Stimulated activated naive B cell treated with anti-CD40 and anti-IgM and Interleukin-4, amounts not matched to agents 10 μg/mL and 1 μg/mL and 100 μg/mL, for 72 hours (primary cell): Measurements from ENCODE around the gene SDCCAG8.

Source experiments
- ATAC-seq, 2 donors: fragments of 150-1000 bp; cut with Tn5 transposase; replicated peaks; 2 replicates each; pipeline ENCODE4 v1.10.0; 2021; ENCODE audit warnings: moderate library complexity in 1 of 2
- DNase-seq: peaks from one replicate; pipeline ENCODE4 v3.0.0; 2021
- H3K27ac Mint-ChIP-seq: one replicate; pipeline ENCODE4 v1.8.0; 2022; ENCODE audit warnings: mild to moderate bottlenecking, mixed read lengths
- H3K27me3 Mint-ChIP-seq, 2 donors: one replicate each; pipeline ENCODE4 v1.8.0; 2022; ENCODE audit warnings: mixed read lengths in 2 of 2
- H3K36me3 Mint-ChIP-seq, 2 donors: one replicate each; pipeline ENCODE4 v1.8.0; 2022; ENCODE audit warnings: mixed read lengths in 2 of 2, mild to moderate bottlenecking in 1 of 2
- H3K4me1 Mint-ChIP-seq, 2 donors: one replicate each; pipeline ENCODE4 v1.8.0; 2022; ENCODE audit warnings: mixed read lengths in 2 of 2, mild to moderate bottlenecking in 1 of 2
- H3K4me3 Mint-ChIP-seq, 2 donors: one replicate each; pipeline ENCODE4 v1.8.0; 2022; ENCODE audit warnings: mild to moderate bottlenecking in 2 of 2, mixed read lengths in 2 of 2, moderate library complexity in 1 of 2
- H3K9me3 Mint-ChIP-seq, 2 donors: one replicate each; pipeline ENCODE4 v1.8.0; 2022; ENCODE audit warnings: mixed read lengths in 2 of 2, mild to moderate bottlenecking in 1 of 2

The SDCCAG8 gene

DNA sequence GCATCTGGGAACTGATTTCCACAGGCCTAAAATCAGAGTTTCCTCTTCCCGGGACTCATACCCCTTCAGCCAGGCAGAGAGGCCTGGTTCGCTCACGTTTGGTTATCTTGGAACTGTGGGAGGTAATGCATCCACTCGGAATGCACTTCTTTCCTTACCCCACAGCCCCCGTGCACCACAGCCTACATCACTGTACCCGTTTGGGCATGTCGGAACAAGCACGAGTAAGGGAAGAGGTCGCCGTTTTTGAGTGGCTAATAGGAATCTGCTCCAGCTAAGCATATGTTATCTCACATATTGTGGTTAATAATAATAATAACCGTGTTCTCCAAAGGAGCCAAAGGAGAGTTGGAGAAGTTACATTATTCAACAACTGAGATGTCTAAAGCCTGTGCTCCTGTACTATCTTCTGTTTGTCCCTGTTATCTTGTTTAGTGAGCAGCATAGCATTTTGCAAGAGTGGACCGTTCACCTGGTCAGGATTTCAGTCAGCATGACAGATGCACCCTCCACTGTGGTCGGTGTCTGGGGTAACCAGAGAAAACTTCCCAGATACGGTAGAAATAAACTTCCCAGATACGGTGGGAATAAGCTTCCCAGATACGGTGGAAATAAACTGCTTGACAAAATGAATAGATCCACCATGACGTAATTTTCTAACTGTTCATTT, 198.6 kb downstream of the SDCCAG8 start:
- ATAC-seq (no peak), DNase-seq (no peak)
- Mint-ChIP-seq H3K36me3 (peaks cover 23 to 48% of the 10 kb centered on the region in 2 donors), H3K27ac (no peak overlapping the region), H3K9me3 (no peaks in the 10 kb centered on the region), H3K4me3 (no peak overlapping the region), H3K27me3 (no peaks in the 10 kb centered on the region), H3K4me1 (peaks cover 15 to 21% of the 10 kb centered on the region in 2 donors)

DNA sequence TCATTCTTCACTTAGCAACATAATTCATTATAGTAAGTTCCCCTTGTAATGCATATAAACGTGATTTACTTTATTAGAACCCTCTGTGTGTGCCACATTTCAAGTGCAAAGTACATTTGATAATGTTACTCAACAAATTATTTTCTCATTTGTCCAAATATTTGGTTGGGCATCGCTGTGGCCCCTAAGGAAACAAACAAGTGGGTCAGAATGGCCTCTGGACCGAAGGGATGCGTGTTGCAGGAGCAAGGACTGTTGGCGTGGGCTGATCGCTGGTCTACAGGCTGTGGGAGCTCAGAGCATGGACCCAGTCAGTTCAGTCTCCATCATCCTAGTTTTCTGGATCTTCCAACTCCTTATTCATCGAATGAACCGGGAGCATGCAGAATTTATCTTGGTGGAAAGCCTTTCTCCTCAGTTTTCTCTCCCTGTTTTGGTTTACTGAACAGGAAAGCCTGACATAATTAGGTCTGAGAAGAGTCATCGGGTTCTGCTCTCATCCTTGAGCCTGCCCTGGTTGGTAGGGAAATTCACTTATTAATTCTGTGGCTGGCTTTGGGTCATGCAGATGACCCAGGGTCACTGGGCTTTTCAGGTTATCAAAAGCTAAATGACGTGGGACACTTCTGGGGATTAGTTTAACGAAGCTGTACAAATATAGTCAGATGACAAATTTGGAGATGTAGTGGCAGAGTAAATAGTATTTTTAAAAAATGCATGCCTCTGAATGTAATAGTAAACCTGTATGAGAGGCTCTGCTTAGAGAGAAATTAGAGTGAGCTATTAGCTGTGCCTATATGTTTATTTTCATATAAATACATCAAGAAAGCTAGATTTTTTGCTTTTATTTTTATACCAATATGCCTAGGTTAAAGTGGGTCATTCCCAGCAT, 200.2 kb downstream of the SDCCAG8 start:
- no peak overlapping the region for H3K4me3 Mint-ChIP-seq
- DNase-seq = no peak
- H3K9me3 Mint-ChIP-seq = no peaks in the 10 kb centered on the region
- ATAC-seq = no peak
- H3K27me3 Mint-ChIP-seq = no peaks in the 10 kb centered on the region
- H3K4me1 Mint-ChIP-seq = peaks cover 16 to 22% of the 10 kb centered on the region in 2 donors
- peaks cover 16 to 47% of the 10 kb centered on the region in 2 donors for H3K36me3 Mint-ChIP-seq
- no peak overlapping the region for H3K27ac Mint-ChIP-seq

DNA sequence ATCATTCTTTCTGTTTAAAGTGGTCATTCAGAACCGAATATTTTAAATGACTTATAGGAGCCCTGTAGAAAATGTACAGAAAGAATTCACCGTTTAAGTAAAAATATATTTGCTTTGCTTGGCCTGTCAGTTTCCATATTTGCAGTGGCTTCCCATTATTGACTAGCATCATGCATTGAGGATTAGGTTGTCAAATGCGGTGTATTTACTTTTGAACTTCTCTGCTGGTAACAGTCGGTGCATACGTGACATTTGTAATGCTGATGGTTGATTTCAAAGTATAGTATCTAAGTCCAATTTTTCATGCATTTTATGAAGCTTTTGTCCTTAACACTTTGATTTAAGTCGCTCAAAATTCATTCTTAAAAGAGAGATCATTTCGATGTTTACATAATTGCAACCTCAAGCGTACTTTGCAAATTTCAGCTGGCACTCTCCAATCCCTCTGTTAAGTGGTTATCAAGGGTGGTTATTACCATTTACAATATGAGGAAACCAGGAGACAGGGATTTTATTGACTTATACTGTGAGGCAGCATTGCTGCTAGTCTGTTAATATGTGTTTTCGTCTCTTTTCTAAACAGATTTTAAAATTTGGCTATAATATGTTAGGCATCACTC, 201.6 kb downstream of the SDCCAG8 start:
- no peak for DNase-seq
- H3K4me3 Mint-ChIP-seq = no peak overlapping the region
- H3K27ac Mint-ChIP-seq = no peak overlapping the region
- H3K27me3 Mint-ChIP-seq = no peaks in the 10 kb centered on the region
- peaks cover 20 to 50% of the 10 kb centered on the region in 2 donors for H3K36me3 Mint-ChIP-seq
- no peaks in the 10 kb centered on the region for H3K9me3 Mint-ChIP-seq
- ATAC-seq = no peak
- H3K4me1 Mint-ChIP-seq = peaks cover 9 to 11% of the 10 kb centered on the region in 2 donors

DNA sequence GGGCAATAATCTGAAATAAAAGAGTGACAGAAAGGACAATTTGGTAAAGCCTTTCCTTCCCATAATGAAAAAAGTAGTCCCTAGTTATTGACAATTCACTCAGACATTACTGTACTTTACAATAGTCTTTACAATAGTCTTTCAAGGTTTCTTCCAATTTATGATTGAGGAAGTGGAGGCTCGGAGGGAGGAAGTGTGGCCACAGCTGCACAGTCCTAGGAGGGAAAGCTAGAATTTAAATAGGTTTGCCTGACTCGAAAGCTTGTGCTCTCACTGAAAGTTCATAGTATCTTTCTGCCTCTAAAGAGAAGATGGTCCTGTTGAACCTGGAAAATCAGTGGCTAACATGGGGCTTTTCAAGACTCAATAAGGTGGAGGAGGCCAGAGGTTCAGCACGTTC, 203.2 kb downstream of the SDCCAG8 start:
- DNase-seq (no peak), ATAC-seq (peak; percentile 73 to 75)
- no peaks in the 10 kb centered on the region for H3K27me3 Mint-ChIP-seq
- peak overlapping the region; percentile 28 for H3K27ac Mint-ChIP-seq
- peaks cover 9 to 11% of the 10 kb centered on the region in 2 donors for H3K4me1 Mint-ChIP-seq
- H3K9me3 Mint-ChIP-seq = no peaks in the 10 kb centered on the region
- H3K4me3 Mint-ChIP-seq = no peak overlapping the region
- peaks cover 22 to 52% of the 10 kb centered on the region in 2 donors for H3K36me3 Mint-ChIP-seq

DNA sequence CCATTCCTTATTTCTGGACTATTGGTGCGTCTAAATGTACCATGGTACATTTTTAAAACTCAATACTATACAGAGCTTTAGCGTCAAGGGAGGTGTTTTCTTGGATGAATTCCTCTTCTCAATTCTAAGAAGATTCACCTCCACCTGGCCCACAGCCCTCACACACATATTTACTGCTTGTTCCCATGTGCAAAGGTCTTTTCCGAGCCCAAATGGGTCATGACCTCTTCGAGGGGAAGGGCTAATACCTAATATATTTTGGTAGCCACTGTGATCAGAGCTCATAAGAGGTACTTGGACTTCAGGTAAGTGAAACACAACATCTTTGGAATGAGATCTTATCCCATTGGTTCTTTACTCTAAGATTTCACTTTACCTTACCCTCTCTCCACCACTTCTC, 205.9 kb downstream of the SDCCAG8 start:
- H3K27ac Mint-ChIP-seq = no peak overlapping the region
- peaks cover 9 to 11% of the 10 kb centered on the region in 2 donors for H3K4me1 Mint-ChIP-seq
- no peaks in the 10 kb centered on the region for H3K27me3 Mint-ChIP-seq
- DNase-seq (no peak), ATAC-seq (no peak)
- no peak overlapping the region for H3K4me3 Mint-ChIP-seq
- peaks cover 18 to 39% of the 10 kb centered on the region in 2 donors for H3K36me3 Mint-ChIP-seq
- H3K9me3 Mint-ChIP-seq = no peaks in the 10 kb centered on the region

DNA sequence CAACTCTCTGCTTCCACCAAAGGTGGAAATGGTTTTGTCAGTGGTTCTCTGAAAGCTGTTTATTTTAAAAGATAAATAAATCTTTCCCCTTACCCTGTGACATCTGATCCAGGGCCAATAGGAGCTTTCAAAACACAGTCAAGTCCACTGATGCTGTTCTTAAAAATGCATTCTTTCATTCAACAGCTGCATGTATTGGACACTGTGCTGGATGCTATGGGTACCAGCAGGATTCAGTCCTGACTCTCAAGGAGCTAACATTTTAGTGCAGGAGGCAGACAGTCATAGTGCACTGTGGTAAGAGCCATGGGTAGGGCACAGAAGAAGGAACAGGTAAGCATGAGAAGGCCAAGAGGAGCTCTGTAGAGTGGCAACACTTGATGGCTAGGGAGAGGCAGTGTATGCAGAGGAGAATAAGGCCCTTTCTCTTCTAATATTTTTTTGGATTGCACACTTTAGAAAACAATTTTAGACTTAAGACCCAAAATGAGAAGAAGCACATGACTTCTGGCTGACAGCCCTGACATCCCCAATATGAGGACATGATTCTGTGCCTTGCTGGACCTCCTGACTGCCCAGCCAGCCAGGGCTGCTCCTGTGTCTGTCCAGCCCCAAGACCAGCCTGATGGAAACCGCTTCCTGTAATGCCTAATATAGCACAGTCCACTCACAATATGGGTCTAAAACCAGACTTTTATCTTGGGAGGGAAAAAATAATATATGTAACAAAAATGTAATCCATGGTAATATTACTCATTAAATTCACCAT, 207.3 kb downstream of the SDCCAG8 start:
- DNase-seq (no peak), ATAC-seq (no peak)
- peaks cover 18 to 37% of the 10 kb centered on the region in 2 donors for H3K36me3 Mint-ChIP-seq
- H3K4me3 Mint-ChIP-seq = no peak overlapping the region
- H3K27me3 Mint-ChIP-seq = no peaks in the 10 kb centered on the region
- H3K27ac Mint-ChIP-seq = peak overlapping the region; percentile 44
- H3K9me3 Mint-ChIP-seq = no peaks in the 10 kb centered on the region
- peaks cover 9 to 11% of the 10 kb centered on the region in 2 donors for H3K4me1 Mint-ChIP-seq

DNA sequence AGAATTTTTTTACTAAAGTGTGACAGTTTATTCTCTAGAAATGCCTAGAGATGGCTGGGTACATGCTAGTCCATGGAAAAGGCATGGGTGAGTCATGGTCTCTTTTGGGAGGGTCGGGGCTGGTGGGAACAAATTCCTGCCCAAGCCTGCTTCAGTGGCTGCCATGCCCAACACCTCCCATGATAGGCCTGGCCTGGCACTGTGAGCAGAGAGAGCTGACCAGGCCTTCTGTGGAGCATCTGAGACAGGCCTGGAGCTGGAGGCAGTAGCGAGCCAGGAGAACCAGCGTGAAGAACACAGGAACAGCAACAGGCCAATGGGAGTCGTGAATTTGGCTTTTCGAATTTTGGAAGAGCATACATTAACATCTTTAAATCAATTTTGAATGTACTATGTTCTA, 209.2 kb downstream of the SDCCAG8 start:
- peaks cover 16 to 38% of the 10 kb centered on the region in 2 donors for H3K36me3 Mint-ChIP-seq
- H3K27ac Mint-ChIP-seq = no peak overlapping the region
- no peaks in the 10 kb centered on the region for H3K27me3 Mint-ChIP-seq
- no peak overlapping the region for H3K4me3 Mint-ChIP-seq
- peaks cover 0 to 1% of the 10 kb centered on the region in 2 donors for H3K4me1 Mint-ChIP-seq
- ATAC-seq = no peak
- DNase-seq = no peak
- no peaks in the 10 kb centered on the region for H3K9me3 Mint-ChIP-seq

DNA sequence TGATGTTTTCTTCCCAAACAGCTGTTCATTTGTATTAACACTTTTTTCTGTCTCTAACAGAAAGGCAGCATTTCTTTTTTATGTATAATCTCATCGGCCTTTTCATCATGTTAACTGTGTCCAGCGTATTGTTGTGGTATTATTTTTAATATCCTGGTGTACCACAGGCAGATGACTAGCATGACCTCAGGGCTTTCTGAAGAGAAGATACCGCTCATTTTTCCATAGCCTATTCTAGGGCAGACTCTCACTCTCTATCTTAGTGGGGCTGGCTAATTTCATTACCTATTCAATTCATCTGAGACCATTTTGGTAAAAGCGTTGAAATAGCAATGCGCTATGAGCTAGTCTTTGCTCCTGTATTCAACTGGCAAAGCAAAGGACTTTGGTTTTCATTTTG, 209.9 kb downstream of the SDCCAG8 start:
- Mint-ChIP-seq H3K27ac (no peak overlapping the region), H3K4me1 (peaks cover 2 to 3% of the 10 kb centered on the region in 2 donors), H3K27me3 (no peaks in the 10 kb centered on the region), H3K9me3 (no peaks in the 10 kb centered on the region), H3K36me3 (peaks cover 18 to 38% of the 10 kb centered on the region in 2 donors), H3K4me3 (no peak overlapping the region)
- DNase-seq = no peak
- peak in 1 of 2 donors; percentile 34 for ATAC-seq

DNA sequence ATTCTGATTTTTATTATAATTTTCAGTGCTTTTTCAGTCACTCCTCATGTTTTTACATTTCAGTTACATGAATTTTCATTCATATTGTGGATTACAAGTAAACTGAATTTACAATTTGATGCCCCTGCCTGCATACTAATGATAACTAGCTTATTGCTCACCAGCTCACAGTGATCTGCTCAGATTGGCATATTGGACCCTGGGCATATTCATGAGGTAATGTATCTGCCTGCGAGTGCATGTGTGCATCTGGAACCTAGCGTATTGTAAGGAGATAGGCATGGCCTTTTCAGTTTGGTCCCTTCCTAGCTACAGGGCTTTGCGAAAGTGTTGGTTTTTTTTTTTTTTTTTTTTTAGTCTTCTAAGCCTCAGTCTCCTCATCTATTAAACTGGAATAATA, 213.7 kb downstream of the SDCCAG8 start:
- Mint-ChIP-seq H3K27ac (no peak overlapping the region), H3K36me3 (peaks cover 13 to 37% of the 10 kb centered on the region in 2 donors), H3K9me3 (no peaks in the 10 kb centered on the region), H3K4me3 (no peak overlapping the region), H3K27me3 (no peaks in the 10 kb centered on the region), H3K4me1 (peaks cover 20 to 33% of the 10 kb centered on the region in 2 donors)
- ATAC-seq (no peak), DNase-seq (no peak)

DNA sequence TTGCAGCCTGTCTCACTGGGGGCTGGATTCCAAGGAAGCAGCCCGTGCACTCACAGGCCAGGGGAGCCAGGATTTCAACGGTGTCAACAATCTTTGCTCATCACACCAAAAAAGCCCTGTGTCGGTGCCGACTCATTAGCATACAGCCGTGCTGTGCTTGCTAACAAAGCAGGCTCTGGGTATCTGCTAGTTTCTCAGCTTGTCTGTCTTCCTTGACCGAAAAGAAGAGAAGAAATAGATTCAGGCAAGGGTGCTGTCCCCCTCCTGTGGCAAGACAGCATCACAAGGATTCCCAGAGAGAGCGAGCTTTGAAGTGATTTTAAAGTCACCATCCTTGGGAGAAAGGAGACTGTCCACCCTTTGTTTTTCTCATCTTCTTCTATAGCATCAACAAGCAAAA, 214.7 kb downstream of the SDCCAG8 start:
- Mint-ChIP-seq H3K27ac (no peak overlapping the region), H3K4me3 (no peak overlapping the region), H3K27me3 (no peaks in the 10 kb centered on the region), H3K36me3 (peaks cover 15 to 40% of the 10 kb centered on the region in 2 donors), H3K9me3 (no peaks in the 10 kb centered on the region), H3K4me1 (peaks cover 20 to 33% of the 10 kb centered on the region in 2 donors)
- ATAC-seq (no peak), DNase-seq (no peak)

DNA sequence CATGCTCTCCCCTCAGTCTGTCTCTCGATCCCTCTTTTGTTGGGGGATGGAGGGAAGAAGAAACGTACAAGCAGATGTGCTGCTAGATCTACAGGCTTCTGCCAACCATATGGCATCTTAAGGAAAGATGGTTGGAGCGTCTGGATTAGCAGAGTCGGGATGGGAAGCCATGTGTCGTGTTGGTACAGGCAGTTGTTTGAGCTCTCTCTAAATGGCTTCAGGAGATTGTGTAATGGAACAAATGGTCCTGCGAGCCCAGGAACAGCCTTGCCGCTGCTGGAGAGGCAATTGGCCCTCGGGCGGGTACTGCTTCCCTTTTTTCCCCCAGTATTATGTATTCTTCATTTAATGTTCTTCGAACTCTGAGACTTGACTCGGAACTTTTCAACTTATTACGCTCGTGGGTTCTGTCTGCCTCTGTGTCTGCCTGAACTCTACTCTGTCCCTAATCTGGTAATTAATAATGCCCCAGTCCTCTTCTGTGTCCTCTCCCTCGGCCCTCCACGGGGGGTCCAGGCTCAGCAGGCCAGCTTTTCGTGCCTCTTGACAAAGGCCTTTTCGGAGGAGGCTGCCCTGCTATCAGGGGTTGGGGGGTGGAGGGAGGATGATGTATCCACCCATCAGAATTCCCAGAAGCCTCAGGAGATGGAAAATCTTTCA, 215.3 kb downstream of the SDCCAG8 start:
- peaks cover 20 to 33% of the 10 kb centered on the region in 2 donors for H3K4me1 Mint-ChIP-seq
- no peaks in the 10 kb centered on the region for H3K9me3 Mint-ChIP-seq
- H3K36me3 Mint-ChIP-seq = peaks cover 15 to 46% of the 10 kb centered on the region in 2 donors
- DNase-seq = no peak
- no peak overlapping the region for H3K4me3 Mint-ChIP-seq
- H3K27ac Mint-ChIP-seq = no peak overlapping the region
- peak in 1 of 2 donors; percentile 3 for ATAC-seq
- H3K27me3 Mint-ChIP-seq = no peaks in the 10 kb centered on the region

DNA sequence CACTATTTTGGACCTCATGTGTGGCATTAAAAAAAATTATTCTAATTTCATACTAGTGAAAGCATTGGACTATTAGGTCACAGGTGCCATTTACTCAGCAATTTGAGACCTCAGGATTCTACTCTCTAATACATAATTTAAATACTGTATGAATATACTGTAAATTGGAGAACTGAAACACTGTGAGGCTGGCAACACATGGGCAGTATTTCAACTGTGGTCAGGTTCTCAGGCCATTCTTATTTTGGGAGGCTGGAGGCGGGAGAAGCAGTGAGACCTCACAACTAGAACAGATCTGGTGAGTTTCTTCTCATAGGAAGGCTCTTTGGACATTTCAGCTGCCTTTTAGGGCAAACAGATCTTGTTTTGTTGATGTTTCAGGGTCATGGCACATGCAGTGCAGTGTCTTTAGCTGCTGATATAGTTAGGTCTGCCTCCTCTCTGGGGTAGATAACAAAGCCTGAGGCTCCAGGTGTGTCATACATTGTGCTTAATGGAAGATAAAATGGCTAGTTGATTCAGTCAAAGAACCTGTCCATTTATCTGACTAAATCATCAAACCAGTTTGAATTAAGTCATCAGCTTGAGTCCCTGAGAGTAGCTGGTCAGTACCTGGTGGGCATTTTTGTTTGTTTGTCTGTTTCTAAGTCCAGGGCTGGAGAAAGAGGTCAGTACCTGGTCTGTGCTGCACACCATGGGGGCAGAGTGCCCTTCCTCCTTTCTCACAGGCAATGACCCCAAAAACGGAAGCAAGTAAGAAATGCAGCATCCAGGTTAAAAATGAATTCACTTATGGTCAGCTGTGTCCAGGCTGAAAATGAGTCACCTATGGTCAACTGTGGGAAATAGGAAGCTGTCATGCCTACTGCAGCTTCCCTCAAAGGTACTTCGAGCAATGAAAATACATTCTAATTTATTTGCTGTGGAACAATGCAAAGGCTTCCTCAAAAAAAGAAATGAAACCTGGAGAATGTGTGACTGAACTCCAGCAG, 216.2 kb downstream of the SDCCAG8 start:
- Mint-ChIP-seq H3K36me3 (peaks cover 16 to 53% of the 10 kb centered on the region in 2 donors), H3K27me3 (no peaks in the 10 kb centered on the region), H3K4me1 (peaks cover 20 to 33% of the 10 kb centered on the region in 2 donors), H3K4me3 (peak overlapping the region in 1 of 2 donors; percentile 8), H3K27ac (peak overlapping the region; percentile 31), H3K9me3 (no peaks in the 10 kb centered on the region)
- ATAC-seq = peak; percentile 97
- DNase-seq = no peak
